GM21526 (cell line): ENCODE measurements around the gene CLDN14.

Experiments used
- ATAC-seq: cut with Tn5 transposase; IDR thresholded peaks from one replicate; pipeline ENCODE4 v1.9.1; 2021; ENCODE audit warnings: moderate library complexity; ENCODE audit not compliant: unreplicated experiment, low FRiP score

CLDN14 gene

GRCh38 chr21:36479415-36480402 lies at the start of gene CLDN14:
TSS of gene CLDN14 (minus strand) at chr21:36480122. CDS start at chr21:36461695, 18,427 bp downstream.
- no peak for ATAC-seq

GRCh38 chr21:36528716-36529115 lies 48.8 kb upstream of the CLDN14 start:
- ATAC-seq = no peak

GRCh38 chr21:36527317-36527716 lies 47.4 kb upstream of the CLDN14 start:
- ATAC-seq = no peak

GRCh38 chr21:36526104-36526503 lies 46.2 kb upstream of the CLDN14 start:
- ATAC-seq = no peak

- ATAC-seq = no peak
These were observed 44.6 kb upstream of the CLDN14 start for GRCh38 chr21:36524477-36524876.

GRCh38 chr21:36522219-36522808 lies 42.4 kb upstream of the CLDN14 start:
- ATAC-seq = no peak

GRCh38 chr21:36518883-36519492 lies 39.1 kb upstream of the CLDN14 start:
- no peak for ATAC-seq

GRCh38 chr21:36517366-36518075 lies 37.6 kb upstream of the CLDN14 start:
- no peak for ATAC-seq

- ATAC-seq = no peak
These were observed 36.4 kb upstream of the CLDN14 start for GRCh38 chr21:36516281-36516680.

GRCh38 chr21:36513430-36513829 lies 33.5 kb upstream of the CLDN14 start:
- no peak for ATAC-seq

- no peak for ATAC-seq
These were observed 33.0 kb upstream of the CLDN14 start for GRCh38 chr21:36512971-36513370.

- ATAC-seq = no peak
These were observed 31.7 kb upstream of the CLDN14 start for GRCh38 chr21:36511484-36512220.

GRCh38 chr21:36510911-36511310 lies 31.0 kb upstream of the CLDN14 start:
- ATAC-seq = no peak

GRCh38 chr21:36509973-36510664 lies 30.2 kb upstream of the CLDN14 start:
- ATAC-seq = no peak

- no peak for ATAC-seq
These were observed 29.0 kb upstream of the CLDN14 start for GRCh38 chr21:36508948-36509347.

GRCh38 chr21:36507397-36508018 lies 27.6 kb upstream of the CLDN14 start:
- no peak for ATAC-seq

GRCh38 chr21:36506482-36506881 lies 26.6 kb upstream of the CLDN14 start:
- no peak for ATAC-seq

GRCh38 chr21:36504067-36505058 lies 24.4 kb upstream of the CLDN14 start:
- ATAC-seq = no peak
